KOPT-K1 (cell line): ENCODE data around the gene AMD1.

Experiments
- H3K27ac ChIP-seq: fragments of 200-600 bp; sonication (generic); 2 replicates; pipeline ENCODE4 v1.5.1; 2016; ENCODE audit warnings: antibody characterized with exemption, mild to moderate bottlenecking, low read depth, low read length; ENCODE audit not compliant: poor library complexity, severe bottlenecking
- H3K36me3 ChIP-seq: fragments of 200-600 bp; sonication (generic); 2 replicates; pipeline ENCODE4 v1.5.1; 2017; ENCODE audit warnings: antibody characterized with exemption, mild to moderate bottlenecking, low read length, moderate library complexity; ENCODE audit not compliant: insufficient read depth
- H3K9me3 ChIP-seq: fragments of 200-600 bp; sonication (generic); 2 replicates; pipeline ENCODE4 v1.5.1; 2017; ENCODE audit warnings: antibody characterized with exemption, low read length, mild to moderate bottlenecking; ENCODE audit not compliant: insufficient read depth, poor library complexity, severe bottlenecking

Gene AMD1

DNA sequence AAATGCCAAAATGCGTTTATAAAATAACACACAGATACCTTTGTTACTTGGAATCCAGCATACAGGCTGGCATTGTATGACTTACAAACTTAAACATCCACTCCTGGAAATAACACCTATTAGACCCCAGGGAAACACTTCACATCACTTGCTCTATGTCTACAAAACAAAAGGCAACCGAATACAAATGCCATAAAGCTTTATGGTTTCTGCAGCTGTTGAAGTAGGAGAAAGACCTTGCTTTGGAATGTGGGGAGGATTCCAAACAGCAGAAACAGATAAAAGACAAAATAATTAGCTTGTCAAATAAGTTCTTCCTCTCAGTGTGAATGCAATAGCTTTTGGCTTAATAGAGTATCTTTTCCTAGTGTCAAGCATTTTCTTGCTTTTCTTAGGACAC, 9.8 kb upstream of the AMD1 start:
- Histone ChIP-seq H3K9me3 (no peaks in the 10 kb centered on the region), H3K27ac (no peak overlapping the region), H3K36me3 (no peaks in the 10 kb centered on the region)

GRCh38 chr6:110874880-110875547, 429 bp downstream of the AMD1 start:
- H3K9me3 ChIP-seq: no peaks in the 10 kb centered on the region
- H3K36me3 ChIP-seq: peaks cover 8% of the 10 kb centered on the region; the same call in 1 of the 2 replicates

GRCh38 chr6:110875548-110876169, 1.1 kb downstream of the AMD1 start:
- Histone ChIP-seq H3K9me3 (no peaks in the 10 kb centered on the region), H3K27ac (peak overlapping the region; percentile 96)

More at GRCh38 chr6:110874880-110875547, 429 bp downstream of the AMD1 start:
- H3K27ac ChIP-seq: peak overlapping the region; percentile 96

GRCh38 chr6:110876170-110876773, 1.7 kb downstream of the AMD1 start:
- Histone ChIP-seq H3K9me3 (no peaks in the 10 kb centered on the region), H3K27ac (peak overlapping the region; percentile 96)

More at GRCh38 chr6:110875548-110876169, 1.1 kb downstream of the AMD1 start:
- peaks cover 15% of the 10 kb centered on the region; the same call in 1 of the 2 replicates for H3K36me3 ChIP-seq

GRCh38 chr6:110876806-110877564, 2.4 kb downstream of the AMD1 start:
- peak overlapping the region; percentile 96 for H3K27ac ChIP-seq
- H3K36me3 ChIP-seq: peaks cover 16% of the 10 kb centered on the region; the same call in 1 of the 2 replicates
- H3K9me3 ChIP-seq: no peaks in the 10 kb centered on the region

More at GRCh38 chr6:110876170-110876773, 1.7 kb downstream of the AMD1 start:
- peaks cover 16% of the 10 kb centered on the region; the same call in 1 of the 2 replicates for H3K36me3 ChIP-seq

GRCh38 chr6:110877569-110877968, 3.0 kb downstream of the AMD1 start:
- Histone ChIP-seq H3K36me3 (peaks cover 16% of the 10 kb centered on the region; the same call in 1 of the 2 replicates), H3K27ac (peak overlapping the region; percentile 96), H3K9me3 (no peaks in the 10 kb centered on the region)

DNA sequence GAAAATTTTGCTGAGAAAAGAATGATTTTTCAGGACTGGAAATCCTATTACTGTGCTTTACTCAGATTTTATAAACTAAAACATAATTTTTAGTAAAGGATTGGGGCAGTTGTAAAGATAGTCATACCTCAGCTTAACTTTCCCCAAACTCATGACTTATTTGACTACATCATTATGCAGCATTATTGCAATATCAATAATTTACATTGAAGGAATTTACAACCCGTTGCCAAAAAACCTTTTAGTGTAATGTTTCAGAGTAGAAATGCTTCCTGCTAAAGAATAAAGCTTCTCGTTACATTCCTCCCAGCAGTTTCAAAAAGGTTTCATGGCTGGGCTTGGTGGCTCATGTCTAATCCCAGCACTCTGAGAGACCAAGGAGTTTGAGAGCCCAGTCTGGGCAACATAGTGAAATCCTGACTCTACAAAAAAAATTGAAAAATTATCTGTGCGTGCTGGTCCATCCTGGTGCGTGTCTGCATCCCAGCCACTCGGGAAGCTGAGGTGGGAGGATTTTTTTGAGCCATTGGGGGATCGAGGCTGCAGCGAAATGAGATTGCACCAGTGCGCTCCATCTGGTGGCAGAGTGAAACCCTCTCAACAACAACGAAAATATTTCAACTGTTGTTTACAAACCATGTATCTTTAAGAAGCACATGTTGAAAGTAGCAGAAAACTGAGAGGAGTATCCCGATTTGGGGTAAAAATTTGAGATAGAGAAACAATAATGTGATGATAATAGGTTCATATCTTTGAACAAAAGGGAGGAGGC, 4.4 kb downstream of the AMD1 start:
- Histone ChIP-seq H3K27ac (no peak overlapping the region), H3K36me3 (peaks cover 26% of the 10 kb centered on the region), H3K9me3 (no peaks in the 10 kb centered on the region)

- peaks cover 34% of the 10 kb centered on the region for H3K36me3 ChIP-seq
- no peaks in the 10 kb centered on the region for H3K9me3 ChIP-seq
- no peak overlapping the region for H3K27ac ChIP-seq
Measured at GRCh38 chr6:110880651-110881050, 6.1 kb downstream of the AMD1 start.

DNA sequence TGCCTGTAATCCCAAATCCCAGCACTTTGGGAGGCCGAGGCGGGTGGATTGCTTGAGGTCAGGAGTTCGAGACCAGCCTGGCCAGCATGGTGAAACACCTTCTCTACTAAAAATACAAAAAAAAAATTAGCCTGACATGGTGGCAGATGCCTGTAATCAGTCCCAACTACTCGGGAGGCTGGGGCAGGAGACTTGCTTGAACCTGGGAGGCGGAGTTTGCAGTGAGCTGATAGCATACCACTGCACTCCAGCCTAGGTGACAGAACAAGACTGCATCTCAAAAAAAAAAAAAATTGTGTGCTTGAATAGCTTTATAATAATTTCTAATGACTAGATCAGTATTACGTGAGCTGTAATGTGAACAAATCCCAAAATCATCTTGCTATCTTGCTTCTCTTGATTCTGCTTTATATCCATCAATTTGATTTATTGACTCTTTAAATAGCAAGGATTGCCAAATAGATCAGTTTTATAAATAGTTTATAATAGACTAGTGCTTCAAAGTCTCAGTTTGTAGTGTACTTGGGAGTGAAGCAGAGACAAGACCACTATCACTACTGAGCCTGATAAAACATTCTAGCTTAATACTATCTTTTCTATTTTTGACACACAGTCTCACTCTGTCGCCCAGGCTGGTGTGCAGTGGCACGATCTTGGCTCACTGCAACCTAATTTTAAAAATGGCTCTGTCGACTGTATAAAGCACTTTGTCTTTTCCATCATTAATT, 7.1 kb downstream of the AMD1 start:
- Histone ChIP-seq H3K36me3 (peaks cover 43% of the 10 kb centered on the region), H3K9me3 (no peaks in the 10 kb centered on the region), H3K27ac (no peak overlapping the region)

DNA sequence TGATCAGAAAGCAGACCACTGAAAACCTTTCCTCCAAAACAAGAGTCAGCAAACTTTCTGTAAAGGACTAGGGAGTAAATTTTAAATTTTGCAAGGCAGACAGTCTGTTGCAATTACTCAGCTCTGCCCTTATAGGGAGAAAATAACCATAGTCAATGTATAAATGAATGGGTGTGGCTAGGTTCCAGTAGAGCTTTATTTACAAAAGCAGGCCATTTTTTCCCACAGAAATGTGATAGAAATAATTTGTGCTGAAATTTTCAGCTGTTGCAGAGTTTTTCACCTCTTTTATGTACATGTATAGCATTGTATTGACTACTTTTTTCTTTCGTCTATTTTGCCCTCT, 7.7 kb downstream of the AMD1 start:
- H3K27ac ChIP-seq: no peak overlapping the region
- peaks cover 46% of the 10 kb centered on the region for H3K36me3 ChIP-seq
- no peaks in the 10 kb centered on the region for H3K9me3 ChIP-seq

- Histone ChIP-seq H3K36me3 (peaks cover 52% of the 10 kb centered on the region), H3K27ac (no peak overlapping the region)
Measured at GRCh38 chr6:110882824-110883554, 8.4 kb downstream of the AMD1 start.

DNA sequence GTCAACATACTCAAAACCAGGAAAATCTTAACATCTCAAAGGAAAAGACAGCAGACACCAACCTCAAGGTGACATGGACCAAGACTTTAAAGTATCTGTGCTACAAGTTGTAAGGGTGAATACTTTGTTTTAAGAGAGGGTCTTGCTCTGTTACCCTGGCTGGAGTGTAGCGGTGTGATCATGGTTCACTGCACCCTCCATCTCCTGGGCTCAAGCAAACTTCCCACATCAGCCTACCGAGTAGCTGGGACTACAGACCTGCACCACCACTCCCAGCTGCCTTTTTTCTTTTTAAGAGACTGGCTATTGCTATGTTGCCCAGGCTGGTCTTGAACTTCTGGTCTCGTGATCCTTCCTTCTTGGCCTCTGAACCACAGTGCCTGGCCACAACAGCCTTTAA, 9.7 kb downstream of the AMD1 start:
- H3K36me3 ChIP-seq: peaks cover 64% of the 10 kb centered on the region
- H3K9me3 ChIP-seq: no peaks in the 10 kb centered on the region
- no peak overlapping the region for H3K27ac ChIP-seq

More at GRCh38 chr6:110882824-110883554, 8.4 kb downstream of the AMD1 start:
- no peaks in the 10 kb centered on the region for H3K9me3 ChIP-seq

DNA sequence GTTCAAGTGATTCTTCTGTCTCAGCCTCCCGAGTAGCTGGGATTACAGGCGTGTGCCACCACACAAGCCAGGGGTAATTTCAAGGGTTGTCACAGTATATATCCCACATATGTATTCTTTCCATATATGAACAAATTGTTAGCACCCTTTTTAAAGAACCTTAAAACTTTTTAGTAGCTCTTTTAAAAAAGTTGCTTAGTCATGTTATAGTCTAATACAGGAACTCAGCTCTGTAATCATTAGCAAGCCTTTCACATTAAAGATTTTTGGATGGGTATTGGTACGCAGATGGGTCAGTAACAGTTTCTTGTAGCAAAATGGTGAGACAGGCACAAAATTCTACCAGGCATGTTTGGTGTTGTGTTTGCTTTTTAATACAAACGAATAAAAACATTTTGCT, 10.9 kb downstream of the AMD1 start:
- Histone ChIP-seq H3K9me3 (no peaks in the 10 kb centered on the region), H3K36me3 (peaks cover 64% of the 10 kb centered on the region), H3K27ac (no peak overlapping the region)
